GM11168 (cell line): ENCODE results near the gene RFFL.

ENCODE experiments used
- in situ Hi-C: fragments of 300-500 bp; cut with MboI; formaldehyde crosslinking; loops from one replicate; pipeline ENCODE4 v1.12.0; 2022; ENCODE audit warnings: low sequenced_read_pairs; ENCODE audit not compliant: unreplicated experiment

The RFFL gene

GRCh38 chr17:35063514-35064223, at the start of gene RFFL:
TSS of gene RFFL (minus strand) at chr17:35063707. CDS start at chr17:35026553, 37,154 bp downstream.
- in situ Hi-C loops = no loop called here

- in situ Hi-C loops = loop anchor here (25.0 kb wide), 2 partner anchors 573 to 673 kb away; no protein-coding TSS in a partner anchor
These were observed 47.3 kb upstream of the RFFL start for GRCh38 chr17:35110791-35111190.

GRCh38 chr17:35104844-35105450, 41.4 kb upstream of the RFFL start:
- in situ Hi-C loops = loop anchor here (25.0 kb wide), 2 partner anchors 568 to 668 kb away; no protein-coding TSS in a partner anchor

GRCh38 chr17:35103271-35103670, 39.8 kb upstream of the RFFL start:
- in situ Hi-C loops = loop anchor here (25.0 kb wide), 2 partner anchors 566 to 666 kb away; no protein-coding TSS in a partner anchor

- in situ Hi-C loops = loop anchor here (25.0 kb wide), 2 partner anchors 564 to 664 kb away; no protein-coding TSS in a partner anchor
These were observed 38.2 kb upstream of the RFFL start for GRCh38 chr17:35101725-35102124.

GRCh38 chr17:35101036-35101435, 37.5 kb upstream of the RFFL start:
- in situ Hi-C loops = loop anchor here (25.0 kb wide), 2 partner anchors 564 to 664 kb away; no protein-coding TSS in a partner anchor

GRCh38 chr17:35099908-35100307, 36.4 kb upstream of the RFFL start:
- in situ Hi-C loops = loop anchor here (10.0 to 25.0 kb wide), 3 partner anchors 115 to 663 kb away; partner anchors contain the start of gene LIG3

- in situ Hi-C loops = loop anchor here (10.0 kb wide), 1 partner anchor 113 kb away; the partner anchor contains the start of gene LIG3
These were observed 34.3 kb upstream of the RFFL start for GRCh38 chr17:35097776-35098175.

GRCh38 chr17:35095741-35096140, 32.2 kb upstream of the RFFL start:
- in situ Hi-C loops = loop anchor here (10.0 kb wide), 1 partner anchor 111 kb away; the partner anchor contains the start of gene LIG3

GRCh38 chr17:35094902-35095301, 31.4 kb upstream of the RFFL start:
- in situ Hi-C loops = loop anchor here (10.0 kb wide), 1 partner anchor 110 kb away; the partner anchor contains the start of gene LIG3

- in situ Hi-C loops = loop anchor here (10.0 kb wide), 1 partner anchor 106 kb away; the partner anchor contains the start of gene LIG3
These were observed 27.2 kb upstream of the RFFL start for GRCh38 chr17:35090707-35091106.

GRCh38 chr17:35089586-35090296, 26.2 kb upstream of the RFFL start:
- in situ Hi-C loops = loop anchor here (10.0 kb wide), 1 partner anchor 105 kb away; the partner anchor contains the start of gene LIG3

- in situ Hi-C loops = no loop called here
These were observed 25.5 kb upstream of the RFFL start for GRCh38 chr17:35088881-35089585.

- in situ Hi-C loops = no loop called here
These were observed 24.9 kb upstream of the RFFL start for GRCh38 chr17:35088356-35088880.

- in situ Hi-C loops = no loop called here
These were observed 24.3 kb upstream of the RFFL start for GRCh38 chr17:35087731-35088355.

- in situ Hi-C loops = no loop called here
These were observed 23.5 kb upstream of the RFFL start for GRCh38 chr17:35086931-35087573.

GRCh38 chr17:35086164-35086563, 22.7 kb upstream of the RFFL start:
- in situ Hi-C loops = no loop called here

GRCh38 chr17:35084987-35085386, 21.5 kb upstream of the RFFL start:
- in situ Hi-C loops = no loop called here

GRCh38 chr17:35083071-35083470, 19.6 kb upstream of the RFFL start:
- in situ Hi-C loops = no loop called here
